Fibroblast of skin of left biceps (primary cell): Measurements from ENCODE around the gene DMD.

Experiments
- DNase-seq, 2 experiments: peaks; one replicate each; pipeline ENCODE4 v3.0.0-alpha.2; 2013; ENCODE audit warnings: low read depth in 2 of 2

Gene DMD

GRCh38 chrX:31858915-31859314 is 1352.4 kb downstream of the DMD start:
- DNase-seq: no peak

GRCh38 chrX:31854716-31855115 is 1356.6 kb downstream of the DMD start:
- no peak for DNase-seq

- no peak for DNase-seq
Observed at GRCh38 chrX:31851761-31852160, 1359.6 kb downstream of the DMD start.

GRCh38 chrX:31847773-31848172 is 1363.6 kb downstream of the DMD start:
- no peak for DNase-seq

GRCh38 chrX:31845003-31845402 is 1366.3 kb downstream of the DMD start:
- DNase-seq: no peak

GRCh38 chrX:31838617-31839016 is 1372.7 kb downstream of the DMD start:
- no peak for DNase-seq

- DNase-seq: no peak
Observed at GRCh38 chrX:31837445-31838049, 1373.8 kb downstream of the DMD start.

GRCh38 chrX:31836479-31836878 is 1374.9 kb downstream of the DMD start:
- DNase-seq: no peak

- no peak for DNase-seq
Observed at GRCh38 chrX:31832263-31832662, 1379.1 kb downstream of the DMD start.

GRCh38 chrX:31820430-31821210 is 1390.7 kb downstream of the DMD start:
- no peak for DNase-seq

- DNase-seq: no peak
Observed at GRCh38 chrX:31819455-31819854, 1391.9 kb downstream of the DMD start.

- DNase-seq: no peak
Observed at GRCh38 chrX:31811106-31811505, 1400.2 kb downstream of the DMD start.

GRCh38 chrX:31808357-31808756 is 1403.0 kb downstream of the DMD start:
- no peak for DNase-seq

- DNase-seq: no peak
Observed at GRCh38 chrX:31807165-31807564, 1404.2 kb downstream of the DMD start.

- no peak for DNase-seq
Observed at GRCh38 chrX:31805781-31806180, 1405.6 kb downstream of the DMD start.

GRCh38 chrX:31800219-31800618 is 1411.1 kb downstream of the DMD start:
- no peak for DNase-seq

GRCh38 chrX:31796624-31797023 is 1414.7 kb downstream of the DMD start:
- no peak for DNase-seq

- DNase-seq: no peak
Observed at GRCh38 chrX:31747411-31747810, 1463.9 kb downstream of the DMD start.

GRCh38 chrX:31743004-31743403 is 1468.3 kb downstream of the DMD start:
- no peak for DNase-seq

- DNase-seq: no peak
Observed at GRCh38 chrX:31717474-31717873, 1493.9 kb downstream of the DMD start.

- no peak for DNase-seq
Observed at GRCh38 chrX:31715675-31716074, 1495.7 kb downstream of the DMD start.

- DNase-seq: no peak
Observed at GRCh38 chrX:31714797-31715196, 1496.6 kb downstream of the DMD start.

- DNase-seq: no peak
Observed at GRCh38 chrX:31713120-31713519, 1498.2 kb downstream of the DMD start.

GRCh38 chrX:31711166-31711565 is 1500.2 kb downstream of the DMD start:
- DNase-seq: no peak
